PC-9 (cell line): ENCODE results near the gene SLC22A25. TPM values are rescaled to one million over a fixed set of nuclear protein-coding genes. Genes with fewer than 3 reads are reported as not detected.

Experiments
- BruUV-seq: library from RNA; stranded (reverse); fragments of 400-500 nt; replicated peaks from 2 replicates; lab custom pipeline; 2021; lab: Mats Ljungman, UMichigan
- CTCF ChIA-PET: fragments of 300-600 bp; sonication (Branson Sonifier 250); formaldehyde crosslinking; loops from one replicate; lab custom pipeline; 2022; ENCODE audit warnings: antibody characterized with exemption; lab: Charles Lee
- POLR2A ChIA-PET: fragments of 300-600 bp; sonication (Branson Sonifier 250); formaldehyde crosslinking; loops from one replicate; lab custom pipeline; 2022; ENCODE audit warnings: antibody characterized with exemption; ENCODE audit not compliant: unreplicated experiment; lab: Charles Lee
- DNase-seq, 2 experiments: peaks; one replicate each; pipeline versions ENCODE4 v3.0.0 to v3.0.0-alpha.2; 2015 to 2022; ENCODE audit warnings: mixed read lengths in 1 of 2
- H2AFZ ChIP-seq: fragments of 200-600 bp; sonication (generic); 2 replicates; pipeline ENCODE4 v1.8.1; 2017; ENCODE audit warnings: antibody characterized with exemption
- H3F3A ChIP-seq: fragments of 200-600 bp; sonication (generic); 2 replicates; pipeline ENCODE4 v1.8.1; 2017; ENCODE audit warnings: antibody characterized with exemption, mild to moderate bottlenecking, low read depth; ENCODE audit not compliant: insufficient read depth
- H3K27ac ChIP-seq: fragments of 200-600 bp; sonication (generic); 2 replicates; pipeline ENCODE4 v1.6.1; 2016; ENCODE audit warnings: mixed run types
- H3K27me3 ChIP-seq: fragments of 200-600 bp; sonication (generic); 2 replicates; pipeline ENCODE4 v1.6.1; 2016; ENCODE audit warnings: low read depth, mixed run types; ENCODE audit not compliant: insufficient read depth
- H3K36me3 ChIP-seq: fragments of 200-600 bp; sonication (generic); 2 replicates; pipeline ENCODE4 v1.6.1; 2016; ENCODE audit warnings: low read depth, mixed run types
- H3K4me1 ChIP-seq: fragments of 200-600 bp; sonication (generic); replicated peaks from 2 replicates; pipeline ENCODE4 v1.6.1; 2016; ENCODE audit warnings: mixed run types; ENCODE audit not compliant: insufficient read depth
- H3K4me2 ChIP-seq: fragments of 200-600 bp; sonication (generic); 2 replicates; pipeline ENCODE4 v1.6.1; 2017; ENCODE audit warnings: mixed run types
- H3K4me3 ChIP-seq: fragments of 200-600 bp; sonication (generic); 2 replicates; pipeline ENCODE4 v1.6.1; 2016; ENCODE audit warnings: mixed run types
- H3K79me2 ChIP-seq: fragments of 200-600 bp; sonication (generic); 2 replicates; pipeline ENCODE4 v1.6.1; 2017; ENCODE audit warnings: low read depth, mixed run types
- H3K9me2 ChIP-seq: fragments of 200-600 bp; sonication (generic); 2 replicates; pipeline ENCODE4 v1.8.1; 2017; ENCODE audit warnings: mild to moderate bottlenecking; ENCODE audit not compliant: insufficient read depth
- H3K9me3 ChIP-seq: fragments of 200-600 bp; sonication (generic); 2 replicates; pipeline ENCODE4 v1.8.1; 2016; ENCODE audit warnings: low read depth; ENCODE audit not compliant: insufficient read depth
- H4K20me1 ChIP-seq: fragments of 200-600 bp; sonication (generic); 2 replicates; pipeline ENCODE4 v1.8.1; 2017; ENCODE audit not compliant: insufficient read depth
- EZH2 ChIP-seq: fragments of 200-600 bp; sonication (generic); IDR thresholded peaks from 2 replicates; pipeline ENCODE4 v1.8.0; 2017; ENCODE audit warnings: antibody characterized with exemption, low read depth
- intact Hi-C: fragments of 100-400 bp; cut with micrococcal nuclease; formaldehyde crosslinking; loops from one replicate; pipeline ENCODE4 v1.10.0; 2022; ENCODE audit not compliant: unreplicated experiment
- total RNA-seq: library from RNA; stranded (reverse); gene quantifications from 2 replicates; pipeline ENCODE4 v1.2.3, GENCODE V29; 2021
- TF ChIP-seq, protein P1 (sequence below): fragments of 200-600 bp; sonication (generic); conservative IDR thresholded peaks from 2 replicates; pipeline ENCODE4 v1.6.1; 2017; ENCODE audit warnings: mixed run types, antibody characterized with exemption, mild to moderate bottlenecking, moderate library complexity

The SLC22A25 gene
- total RNA-seq, 1 experiment from 2014 or later: not detected

DNA sequence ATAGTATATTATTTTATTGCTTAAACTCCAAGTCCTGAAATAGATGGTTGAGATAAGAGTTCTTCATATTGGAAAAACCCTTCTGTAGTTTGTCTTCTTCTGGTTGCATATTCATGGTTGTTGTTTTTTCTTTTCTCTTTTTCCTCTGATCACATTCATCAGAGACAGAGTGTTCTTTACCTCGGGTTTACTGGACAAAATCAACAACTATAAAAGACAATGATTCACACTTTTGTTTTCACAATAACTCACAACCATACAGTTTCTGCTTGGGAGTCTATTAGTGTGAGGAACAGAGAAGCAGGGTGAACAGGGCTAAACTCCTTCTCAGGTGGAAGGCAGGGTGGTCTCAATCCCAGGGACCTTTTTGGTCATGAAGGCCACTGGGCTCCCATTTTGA, 2.6 kb upstream of the SLC22A25 start:
- Histone ChIP-seq H3K9me2 (no peaks in the 10 kb centered on the region), H3K9me3 (no peaks in the 10 kb centered on the region), H3K4me3 (no peak overlapping the region), H4K20me1 (no peaks in the 10 kb centered on the region), H3K27me3 (peaks cover 37% of the 10 kb centered on the region), H3K4me2 (no peak overlapping the region), H3K27ac (no peak overlapping the region), H2AFZ (no peak overlapping the region), H3F3A (no peaks in the 10 kb centered on the region), H3K36me3 (no peaks in the 10 kb centered on the region), H3K79me2 (no peaks in the 10 kb centered on the region), H3K4me1 (no peaks in the 10 kb centered on the region)
- POLR2A ChIA-PET: no interaction called here
- DNase-seq: no peak
- CTCF ChIA-PET: no interaction called here
- BruUV-seq: no TSS peak
- TF ChIP-seq, protein P1, sequence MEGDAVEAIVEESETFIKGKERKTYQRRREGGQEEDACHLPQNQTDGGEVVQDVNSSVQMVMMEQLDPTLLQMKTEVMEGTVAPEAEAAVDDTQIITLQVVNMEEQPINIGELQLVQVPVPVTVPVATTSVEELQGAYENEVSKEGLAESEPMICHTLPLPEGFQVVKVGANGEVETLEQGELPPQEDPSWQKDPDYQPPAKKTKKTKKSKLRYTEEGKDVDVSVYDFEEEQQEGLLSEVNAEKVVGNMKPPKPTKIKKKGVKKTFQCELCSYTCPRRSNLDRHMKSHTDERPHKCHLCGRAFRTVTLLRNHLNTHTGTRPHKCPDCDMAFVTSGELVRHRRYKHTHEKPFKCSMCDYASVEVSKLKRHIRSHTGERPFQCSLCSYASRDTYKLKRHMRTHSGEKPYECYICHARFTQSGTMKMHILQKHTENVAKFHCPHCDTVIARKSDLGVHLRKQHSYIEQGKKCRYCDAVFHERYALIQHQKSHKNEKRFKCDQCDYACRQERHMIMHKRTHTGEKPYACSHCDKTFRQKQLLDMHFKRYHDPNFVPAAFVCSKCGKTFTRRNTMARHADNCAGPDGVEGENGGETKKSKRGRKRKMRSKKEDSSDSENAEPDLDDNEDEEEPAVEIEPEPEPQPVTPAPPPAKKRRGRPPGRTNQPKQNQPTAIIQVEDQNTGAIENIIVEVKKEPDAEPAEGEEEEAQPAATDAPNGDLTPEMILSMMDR: no peak
- no peak for TF ChIP-seq EZH2
- intact Hi-C loops: no loop called here

DNA sequence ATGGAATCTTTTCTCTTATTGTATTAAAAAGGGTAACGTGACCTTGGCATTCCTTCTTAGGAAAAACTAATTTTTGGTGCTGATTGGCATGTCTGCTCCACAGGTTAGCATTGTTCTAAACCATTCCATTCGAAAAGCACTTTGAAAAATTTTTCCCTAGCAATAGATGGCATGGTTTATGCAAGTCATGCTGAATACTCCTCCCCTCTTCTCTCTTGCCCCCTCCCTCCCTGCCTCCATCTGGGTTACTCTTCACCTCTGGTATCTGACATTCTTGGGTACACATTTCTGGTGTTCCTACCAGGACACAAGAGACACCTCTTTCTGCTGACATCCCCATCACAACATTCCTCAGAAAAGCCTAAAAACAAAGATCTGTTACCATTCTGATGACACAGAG, 1.5 kb upstream of the SLC22A25 start:
- ChIA-PET CTCF (no interaction called here), POLR2A (no interaction called here)
- H3F3A ChIP-seq: no peaks in the 10 kb centered on the region
- DNase-seq: no peak
- no peaks in the 10 kb centered on the region for H3K4me1 ChIP-seq
- intact Hi-C loops: no loop called here
- no peak overlapping the region for H3K4me3 ChIP-seq
- no peak overlapping the region for H3K27ac ChIP-seq
- no peak overlapping the region for H3K4me2 ChIP-seq
- no peaks in the 10 kb centered on the region for H3K36me3 ChIP-seq
- H4K20me1 ChIP-seq: no peaks in the 10 kb centered on the region
- no peaks in the 10 kb centered on the region for H3K9me3 ChIP-seq
- H3K79me2 ChIP-seq: no peaks in the 10 kb centered on the region
- H2AFZ ChIP-seq: no peak overlapping the region
- BruUV-seq: no TSS peak
- peaks cover 37% of the 10 kb centered on the region for H3K27me3 ChIP-seq
- H3K9me2 ChIP-seq: no peaks in the 10 kb centered on the region
- no peak for TF ChIP-seq EZH2
- TF ChIP-seq, protein P1: no peak

DNA sequence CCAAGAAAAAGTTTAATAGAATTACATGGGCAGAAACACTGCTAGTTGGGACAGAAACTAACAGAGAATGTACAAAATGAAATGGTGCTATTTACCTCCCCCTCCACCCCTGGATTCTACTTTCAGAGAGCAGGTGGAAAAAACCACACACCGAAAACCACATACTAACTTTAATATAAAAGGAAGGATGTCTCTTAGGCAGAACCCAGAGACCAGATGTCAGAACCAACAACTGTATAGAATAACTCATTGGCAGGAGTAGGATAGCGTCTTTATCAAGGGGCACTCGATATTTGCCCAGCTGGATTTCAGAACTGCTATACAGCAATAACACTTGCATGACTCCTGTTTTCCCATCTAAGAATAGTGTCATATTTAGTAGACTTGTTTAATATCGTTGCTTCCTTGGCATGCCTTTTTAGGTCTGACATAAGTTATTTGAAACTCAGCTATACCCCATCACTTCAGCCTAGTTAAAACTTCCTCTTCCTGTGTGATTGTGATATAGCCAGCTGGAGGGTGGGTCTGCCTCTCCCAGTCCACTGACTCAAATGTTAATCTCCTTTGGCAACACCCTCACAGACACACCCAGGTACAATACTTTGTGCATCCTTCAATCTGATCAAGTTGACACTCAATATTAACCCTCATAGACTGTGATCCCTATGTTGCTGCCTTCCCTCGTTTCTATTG, 1.2 kb downstream of the SLC22A25 start:
- no peaks in the 10 kb centered on the region for H3F3A ChIP-seq
- ChIA-PET POLR2A (no interaction called here), CTCF (no interaction called here)
- H3K9me2 ChIP-seq: no peaks in the 10 kb centered on the region
- no peaks in the 10 kb centered on the region for H3K79me2 ChIP-seq
- no peaks in the 10 kb centered on the region for H3K36me3 ChIP-seq
- DNase-seq: no peak
- H4K20me1 ChIP-seq: no peaks in the 10 kb centered on the region
- H2AFZ ChIP-seq: no peak overlapping the region
- intact Hi-C loops: no loop called here
- H3K27me3 ChIP-seq: peaks cover 29% of the 10 kb centered on the region
- H3K9me3 ChIP-seq: no peaks in the 10 kb centered on the region
- H3K27ac ChIP-seq: no peak overlapping the region
- H3K4me2 ChIP-seq: no peak overlapping the region
- no peaks in the 10 kb centered on the region for H3K4me1 ChIP-seq
- H3K4me3 ChIP-seq: no peak overlapping the region
- no peak for TF ChIP-seq EZH2
- TF ChIP-seq, protein P1: no peak
- no TSS peak for BruUV-seq
